GM23338 (cell line): ENCODE data around the gene C14orf180. TPM values are rescaled to one million over a fixed set of nuclear protein-coding genes. Genes with fewer than 3 reads are reported as not detected.

Source experiments
- ATAC-seq: fragments of 200-7000 bp; cut with Tn5 transposase; 3 replicates; pipeline ENCODE4 v1.9.1; 2020
- DNase-seq: peaks from one replicate; pipeline ENCODE4 v3.0.0-alpha.2; 2015; ENCODE audit warnings: low spot score
- H2AFZ ChIP-seq: fragments of 200-600 bp; sonication (generic); 2 replicates; pipeline ENCODE4 v1.8.0; 2016; ENCODE audit warnings: antibody characterized with exemption, mild to moderate bottlenecking, moderate library complexity
- H3F3A ChIP-seq: fragments of 200-600 bp; sonication (generic); replicated peaks from 2 replicates; pipeline ENCODE4 v1.8.0; 2017; ENCODE audit warnings: antibody characterized with exemption, mixed run types, low read depth
- H3K27ac ChIP-seq: fragments of 200-600 bp; sonication (generic); 2 replicates; pipeline ENCODE4 v1.6.1; 2016; ENCODE audit warnings: low read depth
- H3K27me3 ChIP-seq: fragments of 200-600 bp; sonication (generic); 2 replicates; pipeline ENCODE4 v1.8.0; 2016; ENCODE audit warnings: mild to moderate bottlenecking, mixed run types, moderate library complexity; ENCODE audit not compliant: insufficient read depth
- H3K36me3 ChIP-seq: fragments of 200-600 bp; sonication (generic); 2 replicates; pipeline ENCODE4 v1.8.0; 2016; ENCODE audit warnings: mild to moderate bottlenecking; ENCODE audit not compliant: insufficient read depth
- H3K4me1 ChIP-seq: fragments of 200-600 bp; sonication (generic); 2 replicates; pipeline ENCODE4 v1.8.0; 2016; ENCODE audit warnings: mild to moderate bottlenecking, moderate library complexity; ENCODE audit not compliant: insufficient read depth
- H3K4me2 ChIP-seq: fragments of 200-600 bp; sonication (generic); 2 replicates; pipeline ENCODE4 v1.7.1; 2017; ENCODE audit warnings: mixed run types
- H3K4me3 ChIP-seq: fragments of 200-600 bp; sonication (generic); 2 replicates; pipeline ENCODE4 v1.6.1; 2016; ENCODE audit warnings: mixed run types
- H3K79me2 ChIP-seq: fragments of 200-600 bp; sonication (generic); replicated peaks from 2 replicates; pipeline ENCODE4 v1.8.0; 2017; ENCODE audit warnings: mild to moderate bottlenecking; ENCODE audit not compliant: insufficient read depth
- H3K9me2 ChIP-seq: fragments of 200-600 bp; sonication (generic); 2 replicates; pipeline ENCODE4 v1.8.0; 2017; ENCODE audit not compliant: insufficient read depth
- H4K20me1 ChIP-seq: fragments of 200-600 bp; sonication (generic); replicated peaks from 2 replicates; pipeline ENCODE4 v1.8.0; 2017; ENCODE audit warnings: mild to moderate bottlenecking; ENCODE audit not compliant: insufficient read depth
- H3K27ac Mint-ChIP-seq: 2 replicates; pipeline ENCODE4 v1.8.0; 2020; ENCODE audit warnings: inconsistent platforms, mild to moderate bottlenecking, moderate library complexity, mixed read lengths
- H3K27me3 Mint-ChIP-seq: 3 replicates; pipeline ENCODE4 v1.8.0; 2022; ENCODE audit warnings: low read depth, mild to moderate bottlenecking, moderate library complexity, mixed read lengths, inconsistent platforms; ENCODE audit not compliant: insufficient read depth, poor library complexity
- H3K36me3 Mint-ChIP-seq: 3 replicates; pipeline ENCODE4 v1.8.0; 2021; ENCODE audit warnings: low read depth, mild to moderate bottlenecking, inconsistent platforms, moderate library complexity, mixed read lengths
- H3K4me1 Mint-ChIP-seq: 3 replicates; pipeline ENCODE4 v1.8.0; 2020; ENCODE audit warnings: mild to moderate bottlenecking, inconsistent platforms, mixed read lengths
- H3K4me3 Mint-ChIP-seq: 3 replicates; pipeline ENCODE4 v1.8.0; 2021; ENCODE audit warnings: moderate library complexity, mild to moderate bottlenecking, inconsistent platforms, mixed read lengths
- H3K9me3 Mint-ChIP-seq: 3 replicates; pipeline ENCODE4 v1.8.0; 2020; ENCODE audit warnings: moderate library complexity, mild to moderate bottlenecking, inconsistent platforms, mixed read lengths
- CREB1 ChIP-seq: fragments of 250-450 bp; sonication (Bioruptor Pico); IDR thresholded peaks from 2 replicates; pipeline ENCODE4 v1.5.0; 2020; ENCODE audit warnings: low read depth, mild to moderate bottlenecking, moderate library complexity
- EZH2 ChIP-seq: fragments of 200-600 bp; sonication (generic); IDR thresholded peaks from one replicate; pipeline ENCODE4 v1.8.0; 2017; ENCODE audit warnings: antibody characterized with exemption, mild to moderate bottlenecking, low read depth; ENCODE audit not compliant: unreplicated experiment
- EZH2phosphoT487 ChIP-seq: fragments of 200-600 bp; sonication (generic); IDR thresholded peaks from one replicate; pipeline ENCODE4 v1.8.1; 2018; ENCODE audit warnings: antibody characterized with exemption; ENCODE audit not compliant: unreplicated experiment
- NANOG ChIP-seq: IDR thresholded peaks from 2 replicates; pipeline ENCODE4 v1.6.1; 2016; ENCODE audit warnings: antibody characterized with exemption, borderline replicate concordance
- STAT1 ChIP-seq: IDR thresholded peaks from one replicate; pipeline ENCODE4 v1.6.1; 2016; ENCODE audit warnings: antibody characterized with exemption; ENCODE audit not compliant: unreplicated experiment
- ZNF114 ChIP-seq: fragments of 250-450 bp; sonication (Bioruptor Pico); IDR thresholded peaks from 2 replicates; pipeline ENCODE4 v1.5.0; 2020; ENCODE audit warnings: mild to moderate bottlenecking, moderate library complexity
- ZNF331 ChIP-seq: fragments of 250-450 bp; sonication (Bioruptor Pico); IDR thresholded peaks from 2 replicates; pipeline ENCODE4 v1.5.0; 2020; ENCODE audit warnings: low read depth, mild to moderate bottlenecking, moderate library complexity
- polyA plus RNA-seq: library from polyadenylated mRNA; unstranded; fragments of >200 nt; fragmentation: Nextera tagmentation; extraction: Ambion mirVana; gene quantifications from 2 replicates; pipeline ENCODE4 v1.2.1, GENCODE V29; 2016
- total RNA-seq: library from RNA; depleted of rRNA; stranded (reverse); fragments of >200 nt; shearing (Covaris generic); gene quantifications from 2 replicates; pipeline ENCODE4 v1.2.3, GENCODE V29; 2014
- TF ChIP-seq, protein P1 (sequence below): IDR thresholded peaks from 2 replicates; pipeline ENCODE4 v1.6.1; 2016; ENCODE audit warnings: antibody characterized with exemption
- TF ChIP-seq, protein P2 (sequence below), 2 experiments: fragments of 200-600 bp in 1 of 2; sonication (generic) in 1 of 2; conservative IDR thresholded peaks; 2 replicates each; pipeline versions ENCODE4 v1.5.1 to v1.6.1; 2016 to 2017; ENCODE audit warnings: antibody characterized with exemption in 2 of 2, low read depth in 2 of 2, mild to moderate bottlenecking in 2 of 2, moderate library complexity in 1 of 2
- TF ChIP-seq, protein P3 (sequence below): IDR thresholded peaks from one replicate; pipeline ENCODE4 v1.6.1; 2018; ENCODE audit warnings: antibody characterized with exemption; ENCODE audit not compliant: unreplicated experiment

C14orf180 gene
- total and polyA plus RNA-seq, 2 experiments from 2014 or later: not detected

DNA sequence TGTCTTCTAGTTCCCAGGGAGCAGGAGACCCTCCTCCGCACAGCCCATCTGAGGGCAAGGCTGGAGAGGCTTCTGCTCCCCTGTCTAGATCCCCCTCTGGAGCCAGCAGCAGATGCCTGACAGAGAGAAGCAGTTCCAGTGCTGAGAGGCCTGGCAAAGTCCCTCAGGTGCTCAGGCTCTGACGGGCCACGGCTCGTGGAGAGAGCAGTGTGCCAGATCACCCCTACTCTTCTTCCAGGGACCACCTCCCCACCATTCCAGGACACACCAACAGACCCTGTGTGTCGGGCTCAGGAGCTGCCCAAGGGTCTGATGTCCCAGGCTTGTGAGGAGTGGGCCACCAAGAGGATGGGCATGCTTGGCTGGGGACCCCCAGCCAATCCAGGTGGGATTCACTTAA lies 22.5 kb upstream of the C14orf180 start:
- Histone ChIP-seq H3K79me2 (no peaks in the 10 kb centered on the region), H3K36me3 (no peaks in the 10 kb centered on the region), H3K4me1 (no peaks in the 10 kb centered on the region), H3K4me2 (no peak overlapping the region), H3K27me3 (no peaks in the 10 kb centered on the region), H3K9me2 (no peaks in the 10 kb centered on the region), H3F3A (no peaks in the 10 kb centered on the region), H4K20me1 (no peaks in the 10 kb centered on the region), H3K27ac (no peak overlapping the region), H2AFZ (no peak overlapping the region), H3K4me3 (no peak overlapping the region)
- DNase-seq: no peak
- ATAC-seq: no peak
- Mint-ChIP-seq H3K36me3 (no peaks in the 10 kb centered on the region), H3K9me3 (no peaks in the 10 kb centered on the region), H3K4me3 (no peak overlapping the region), H3K4me1 (no peaks in the 10 kb centered on the region), H3K27ac (no peak overlapping the region), H3K27me3 (peaks cover 11% of the 10 kb centered on the region)
- TF ChIP-seq EZH2phosphoT487 (no peak), NANOG (no peak), ZNF331 (CRISPR knock-in tag) (no peak), STAT1 (no peak), CREB1 (CRISPR knock-in tag) (no peak)
- TF ChIP-seq, protein P1, sequence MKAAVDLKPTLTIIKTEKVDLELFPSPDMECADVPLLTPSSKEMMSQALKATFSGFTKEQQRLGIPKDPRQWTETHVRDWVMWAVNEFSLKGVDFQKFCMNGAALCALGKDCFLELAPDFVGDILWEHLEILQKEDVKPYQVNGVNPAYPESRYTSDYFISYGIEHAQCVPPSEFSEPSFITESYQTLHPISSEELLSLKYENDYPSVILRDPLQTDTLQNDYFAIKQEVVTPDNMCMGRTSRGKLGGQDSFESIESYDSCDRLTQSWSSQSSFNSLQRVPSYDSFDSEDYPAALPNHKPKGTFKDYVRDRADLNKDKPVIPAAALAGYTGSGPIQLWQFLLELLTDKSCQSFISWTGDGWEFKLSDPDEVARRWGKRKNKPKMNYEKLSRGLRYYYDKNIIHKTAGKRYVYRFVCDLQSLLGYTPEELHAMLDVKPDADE: no peak

DNA sequence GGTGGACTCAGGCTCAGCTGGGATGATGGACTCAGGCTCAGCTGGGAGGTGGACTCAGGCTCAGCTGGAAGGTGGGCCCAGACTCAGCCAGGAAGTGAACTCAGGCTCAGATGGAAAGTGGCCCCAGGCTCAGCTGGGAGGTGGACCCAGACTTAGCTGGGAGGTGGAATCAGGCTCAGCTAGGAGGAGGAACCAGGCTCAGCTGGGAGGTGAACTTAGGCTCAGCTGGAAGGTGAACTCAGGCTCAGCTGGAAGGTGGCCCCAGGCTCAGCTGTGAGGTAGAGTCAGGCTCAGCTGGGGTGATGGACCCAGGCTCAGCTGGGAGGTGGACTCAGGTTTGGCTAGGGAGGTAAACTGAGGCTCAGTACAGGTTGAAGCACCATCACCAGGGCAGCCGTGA lies 21.8 kb upstream of the C14orf180 start:
- DNase-seq: no peak
- Mint-ChIP-seq H3K4me3 (no peak overlapping the region), H3K27me3 (peaks cover 13% of the 10 kb centered on the region), H3K36me3 (no peaks in the 10 kb centered on the region), H3K9me3 (no peaks in the 10 kb centered on the region), H3K27ac (no peak overlapping the region), H3K4me1 (no peaks in the 10 kb centered on the region)
- Histone ChIP-seq H3K27me3 (no peaks in the 10 kb centered on the region), H2AFZ (no peak overlapping the region), H3K36me3 (no peaks in the 10 kb centered on the region), H3F3A (no peaks in the 10 kb centered on the region), H3K4me3 (no peak overlapping the region), H3K9me2 (no peaks in the 10 kb centered on the region), H3K4me2 (no peak overlapping the region), H3K4me1 (no peaks in the 10 kb centered on the region), H3K27ac (no peak overlapping the region), H3K79me2 (no peaks in the 10 kb centered on the region), H4K20me1 (no peaks in the 10 kb centered on the region)
- no peak for ATAC-seq
- TF ChIP-seq ZNF331 (CRISPR knock-in tag) (no peak), CREB1 (CRISPR knock-in tag) (no peak), STAT1 (no peak), ZNF114 (CRISPR knock-in tag) (no peak), EZH2 (no peak)
- TF ChIP-seq, protein P1: no peak
- TF ChIP-seq, protein P2, sequence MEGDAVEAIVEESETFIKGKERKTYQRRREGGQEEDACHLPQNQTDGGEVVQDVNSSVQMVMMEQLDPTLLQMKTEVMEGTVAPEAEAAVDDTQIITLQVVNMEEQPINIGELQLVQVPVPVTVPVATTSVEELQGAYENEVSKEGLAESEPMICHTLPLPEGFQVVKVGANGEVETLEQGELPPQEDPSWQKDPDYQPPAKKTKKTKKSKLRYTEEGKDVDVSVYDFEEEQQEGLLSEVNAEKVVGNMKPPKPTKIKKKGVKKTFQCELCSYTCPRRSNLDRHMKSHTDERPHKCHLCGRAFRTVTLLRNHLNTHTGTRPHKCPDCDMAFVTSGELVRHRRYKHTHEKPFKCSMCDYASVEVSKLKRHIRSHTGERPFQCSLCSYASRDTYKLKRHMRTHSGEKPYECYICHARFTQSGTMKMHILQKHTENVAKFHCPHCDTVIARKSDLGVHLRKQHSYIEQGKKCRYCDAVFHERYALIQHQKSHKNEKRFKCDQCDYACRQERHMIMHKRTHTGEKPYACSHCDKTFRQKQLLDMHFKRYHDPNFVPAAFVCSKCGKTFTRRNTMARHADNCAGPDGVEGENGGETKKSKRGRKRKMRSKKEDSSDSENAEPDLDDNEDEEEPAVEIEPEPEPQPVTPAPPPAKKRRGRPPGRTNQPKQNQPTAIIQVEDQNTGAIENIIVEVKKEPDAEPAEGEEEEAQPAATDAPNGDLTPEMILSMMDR (conservative IDR thresholded peaks at IDR 0.05; ENCODE audit: low read depth in 2 of 2): no peak
- TF ChIP-seq, protein P3, sequence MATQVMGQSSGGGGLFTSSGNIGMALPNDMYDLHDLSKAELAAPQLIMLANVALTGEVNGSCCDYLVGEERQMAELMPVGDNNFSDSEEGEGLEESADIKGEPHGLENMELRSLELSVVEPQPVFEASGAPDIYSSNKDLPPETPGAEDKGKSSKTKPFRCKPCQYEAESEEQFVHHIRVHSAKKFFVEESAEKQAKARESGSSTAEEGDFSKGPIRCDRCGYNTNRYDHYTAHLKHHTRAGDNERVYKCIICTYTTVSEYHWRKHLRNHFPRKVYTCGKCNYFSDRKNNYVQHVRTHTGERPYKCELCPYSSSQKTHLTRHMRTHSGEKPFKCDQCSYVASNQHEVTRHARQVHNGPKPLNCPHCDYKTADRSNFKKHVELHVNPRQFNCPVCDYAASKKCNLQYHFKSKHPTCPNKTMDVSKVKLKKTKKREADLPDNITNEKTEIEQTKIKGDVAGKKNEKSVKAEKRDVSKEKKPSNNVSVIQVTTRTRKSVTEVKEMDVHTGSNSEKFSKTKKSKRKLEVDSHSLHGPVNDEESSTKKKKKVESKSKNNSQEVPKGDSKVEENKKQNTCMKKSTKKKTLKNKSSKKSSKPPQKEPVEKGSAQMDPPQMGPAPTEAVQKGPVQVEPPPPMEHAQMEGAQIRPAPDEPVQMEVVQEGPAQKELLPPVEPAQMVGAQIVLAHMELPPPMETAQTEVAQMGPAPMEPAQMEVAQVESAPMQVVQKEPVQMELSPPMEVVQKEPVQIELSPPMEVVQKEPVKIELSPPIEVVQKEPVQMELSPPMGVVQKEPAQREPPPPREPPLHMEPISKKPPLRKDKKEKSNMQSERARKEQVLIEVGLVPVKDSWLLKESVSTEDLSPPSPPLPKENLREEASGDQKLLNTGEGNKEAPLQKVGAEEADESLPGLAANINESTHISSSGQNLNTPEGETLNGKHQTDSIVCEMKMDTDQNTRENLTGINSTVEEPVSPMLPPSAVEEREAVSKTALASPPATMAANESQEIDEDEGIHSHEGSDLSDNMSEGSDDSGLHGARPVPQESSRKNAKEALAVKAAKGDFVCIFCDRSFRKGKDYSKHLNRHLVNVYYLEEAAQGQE: no peak
